OCI-LY1 (cell line): ENCODE measurements around the gene ANKRD13B.

Experiments used
- H2AFZ ChIP-seq: fragments of 200-600 bp; sonication (generic), shearing (Covaris generic); 2 replicates; pipeline ENCODE4 v1.6.0; 2014; ENCODE audit warnings: antibody characterized with exemption, mild to moderate bottlenecking, low read length
- H3F3A ChIP-seq: fragments of 200-600 bp; sonication (generic), shearing (Covaris generic); 2 replicates; pipeline ENCODE4 v1.6.0; 2014; ENCODE audit warnings: mild to moderate bottlenecking, antibody characterized with exemption, low read length, moderate library complexity; ENCODE audit not compliant: insufficient read depth
- H3K27ac ChIP-seq: fragments of 200-600 bp; sonication (generic); 2 replicates; pipeline ENCODE4 v1.5.1; 2014; ENCODE audit warnings: low read length, mixed run types, mild to moderate bottlenecking, low read depth; ENCODE audit not compliant: poor library complexity, severe bottlenecking
- H3K27me3 ChIP-seq: fragments of 200-600 bp; sonication (generic); 2 replicates; pipeline ENCODE4 v1.6.0; 2014; ENCODE audit warnings: antibody characterized with exemption, mild to moderate bottlenecking, low read length, moderate library complexity; ENCODE audit not compliant: insufficient read depth
- H3K36me3 ChIP-seq: fragments of 200-600 bp; sonication (generic); 2 replicates; pipeline ENCODE4 v1.6.1; 2014; ENCODE audit warnings: mild to moderate bottlenecking, antibody characterized with exemption, low read length, moderate library complexity, mixed read lengths; ENCODE audit not compliant: insufficient read depth
- H3K4me1 ChIP-seq: fragments of 200-600 bp; sonication (generic); 2 replicates; pipeline ENCODE4 v1.5.1; 2014; ENCODE audit warnings: mild to moderate bottlenecking, low read length, moderate library complexity; ENCODE audit not compliant: insufficient read depth, severe bottlenecking
- H3K4me2 ChIP-seq: fragments of 200-600 bp; sonication (generic), shearing (Covaris generic); 2 replicates; pipeline ENCODE4 v1.6.1; 2014; ENCODE audit warnings: low read length
- H3K4me3 ChIP-seq: fragments of 200-600 bp; sonication (generic); 2 replicates; pipeline ENCODE4 v1.5.1; 2014; ENCODE audit warnings: low read length, low read depth, mild to moderate bottlenecking, mixed read lengths; ENCODE audit not compliant: poor library complexity, severe bottlenecking
- H3K79me2 ChIP-seq: fragments of 200-600 bp; shearing (Covaris generic); 2 replicates; pipeline ENCODE4 v1.6.1; 2016; ENCODE audit warnings: mixed run types, low read length, mixed read lengths; ENCODE audit not compliant: insufficient read depth
- H3K9ac ChIP-seq: fragments of 200-600 bp; sonication (generic), shearing (Covaris generic); 2 replicates; pipeline ENCODE4 v1.6.1; 2014; ENCODE audit warnings: mild to moderate bottlenecking, low read length, mixed read lengths
- H3K9me2 ChIP-seq: fragments of 200-600 bp; sonication (generic), shearing (Covaris generic); 2 replicates; pipeline ENCODE4 v1.6.1; 2014; ENCODE audit warnings: low read depth, mild to moderate bottlenecking, low read length, mixed read lengths
- H3K9me3 ChIP-seq: fragments of 200-600 bp; shearing (Covaris generic); 2 replicates; pipeline ENCODE4 v1.6.1; 2014; ENCODE audit warnings: low read length, mixed read lengths
- H4K20me1 ChIP-seq: fragments of 200-600 bp; sonication (generic), shearing (Covaris generic); 2 replicates; pipeline ENCODE4 v1.6.0; 2016; ENCODE audit warnings: mild to moderate bottlenecking, low read length; ENCODE audit not compliant: insufficient read depth
- EZH2 ChIP-seq: fragments of 200-600 bp; sonication (generic), shearing (Covaris generic); IDR thresholded peaks from 2 replicates; pipeline ENCODE4 v1.8.0; 2017; ENCODE audit warnings: borderline replicate concordance, mixed run types, mild to moderate bottlenecking, antibody characterized with exemption, low read length, moderate library complexity, mixed read lengths
- TF ChIP-seq, protein P1 (sequence below): fragments of 200-600 bp; sonication (generic), shearing (Covaris generic); IDR thresholded peaks from 2 replicates; pipeline ENCODE4 v1.5.1; 2017; ENCODE audit warnings: mild to moderate bottlenecking, antibody characterized with exemption, low read length, moderate library complexity, mixed read lengths

Gene ANKRD13B

GRCh38 chr17:29629839-29630238 is 36.9 kb downstream of the ANKRD13B start:
- Histone ChIP-seq H3K4me3 (no peak overlapping the region), H3K9ac (no peak overlapping the region), H3F3A (no peaks in the 10 kb centered on the region), H4K20me1 (0 out of 2 replicates have a peak, but pooled peaks cover 3% of the 10 kb centered on the region), H3K79me2 (no peaks in the 10 kb centered on the region), H3K4me2 (no peak overlapping the region), H3K27me3 (no peaks in the 10 kb centered on the region), H3K9me2 (no peaks in the 10 kb centered on the region), H2AFZ (no peak overlapping the region), H3K36me3 (peaks cover 74% of the 10 kb centered on the region), H3K27ac (no peak overlapping the region), H3K4me1 (no peaks in the 10 kb centered on the region), H3K9me3 (no peaks in the 10 kb centered on the region)
- TF ChIP-seq, protein P1, sequence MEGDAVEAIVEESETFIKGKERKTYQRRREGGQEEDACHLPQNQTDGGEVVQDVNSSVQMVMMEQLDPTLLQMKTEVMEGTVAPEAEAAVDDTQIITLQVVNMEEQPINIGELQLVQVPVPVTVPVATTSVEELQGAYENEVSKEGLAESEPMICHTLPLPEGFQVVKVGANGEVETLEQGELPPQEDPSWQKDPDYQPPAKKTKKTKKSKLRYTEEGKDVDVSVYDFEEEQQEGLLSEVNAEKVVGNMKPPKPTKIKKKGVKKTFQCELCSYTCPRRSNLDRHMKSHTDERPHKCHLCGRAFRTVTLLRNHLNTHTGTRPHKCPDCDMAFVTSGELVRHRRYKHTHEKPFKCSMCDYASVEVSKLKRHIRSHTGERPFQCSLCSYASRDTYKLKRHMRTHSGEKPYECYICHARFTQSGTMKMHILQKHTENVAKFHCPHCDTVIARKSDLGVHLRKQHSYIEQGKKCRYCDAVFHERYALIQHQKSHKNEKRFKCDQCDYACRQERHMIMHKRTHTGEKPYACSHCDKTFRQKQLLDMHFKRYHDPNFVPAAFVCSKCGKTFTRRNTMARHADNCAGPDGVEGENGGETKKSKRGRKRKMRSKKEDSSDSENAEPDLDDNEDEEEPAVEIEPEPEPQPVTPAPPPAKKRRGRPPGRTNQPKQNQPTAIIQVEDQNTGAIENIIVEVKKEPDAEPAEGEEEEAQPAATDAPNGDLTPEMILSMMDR: no peak
- TF ChIP-seq EZH2: no peak

- Histone ChIP-seq H3K9ac (no peak overlapping the region), H3K4me3 (no peak overlapping the region), H3K4me2 (no peak overlapping the region), H3K27me3 (no peaks in the 10 kb centered on the region), H3K79me2 (no peaks in the 10 kb centered on the region), H2AFZ (no peak overlapping the region), H3F3A (no peaks in the 10 kb centered on the region), H3K9me2 (no peaks in the 10 kb centered on the region), H3K36me3 (peaks cover 78% of the 10 kb centered on the region), H3K4me1 (no peaks in the 10 kb centered on the region), H3K27ac (no peak overlapping the region), H4K20me1 (0 out of 2 replicates have a peak, but pooled peaks cover 3% of the 10 kb centered on the region), H3K9me3 (no peaks in the 10 kb centered on the region)
- no peak for TF ChIP-seq EZH2
- TF ChIP-seq, protein P1: no peak
Measured at GRCh38 chr17:29630630-29631193, 37.8 kb downstream of the ANKRD13B start.

- Histone ChIP-seq H3F3A (no peaks in the 10 kb centered on the region), H3K27me3 (no peaks in the 10 kb centered on the region), H2AFZ (no peak overlapping the region), H3K4me1 (peaks cover under 1% of the 10 kb centered on the region), H3K27ac (no peak overlapping the region), H3K4me2 (no peak overlapping the region), H3K79me2 (no peaks in the 10 kb centered on the region), H4K20me1 (0 out of 2 replicates have a peak, but pooled peaks cover 3% of the 10 kb centered on the region), H3K9me2 (no peaks in the 10 kb centered on the region), H3K9ac (no peak overlapping the region), H3K9me3 (no peaks in the 10 kb centered on the region), H3K4me3 (no peak overlapping the region), H3K36me3 (peaks cover 84% of the 10 kb centered on the region)
- TF ChIP-seq EZH2: no peak
- TF ChIP-seq, protein P1: no peak
Measured at GRCh38 chr17:29633886-29634285, 41.0 kb downstream of the ANKRD13B start.
